ENCODE results near the gene CDC14A.

CDC14A gene

GRCh38 chr1:100510451-100510850 lies 158.1 kb downstream of the CDC14A start:
- Mint-ChIP-seq H3K27me3 (no peaks in the 10 kb centered on the region), H3K4me3 (no peak overlapping the region), H3K4me1 (ENCODE audit: low read depth) (peaks cover 12% of the 10 kb centered on the region), H3K9me3 (no peaks in the 10 kb centered on the region), H3K27ac (no peak overlapping the region), H3K36me3 (ENCODE audit: low read depth) (peaks cover 25% of the 10 kb centered on the region)
- DNase-seq, result no peak

GRCh38 chr1:100511058-100511457 lies 158.8 kb downstream of the CDC14A start:
- Mint-ChIP-seq H3K27ac (no peak overlapping the region), H3K9me3 (no peaks in the 10 kb centered on the region), H3K4me3 (no peak overlapping the region), H3K4me1 (ENCODE audit: low read depth) (peaks cover 15% of the 10 kb centered on the region), H3K36me3 (ENCODE audit: low read depth) (peaks cover 25% of the 10 kb centered on the region), H3K27me3 (no peaks in the 10 kb centered on the region)
- DNase-seq, result no peak

- Mint-ChIP-seq H3K27me3 (no peaks in the 10 kb centered on the region), H3K4me1 (ENCODE audit: low read depth) (peaks cover 15% of the 10 kb centered on the region), H3K36me3 (ENCODE audit: low read depth) (peaks cover 24% of the 10 kb centered on the region), H3K9me3 (no peaks in the 10 kb centered on the region), H3K4me3 (no peak overlapping the region), H3K27ac (no peak overlapping the region)
- DNase-seq, result no peak
Measured at GRCh38 chr1:100511773-100512172, 159.5 kb downstream of the CDC14A start.

- DNase-seq, result no peak
Measured at GRCh38 chr1:100512803-100513352, 160.6 kb downstream of the CDC14A start.

GRCh38 chr1:100516857-100517256 lies 164.6 kb downstream of the CDC14A start:
- no peaks in the 10 kb centered on the region for H3K27me3 Mint-ChIP-seq
- no peak for DNase-seq
- H3K9me3 Mint-ChIP-seq, result no peaks in the 10 kb centered on the region
- peaks cover 32% of the 10 kb centered on the region for H3K36me3 Mint-ChIP-seq (ENCODE audit: low read depth)
- peaks cover 17% of the 10 kb centered on the region for H3K4me1 Mint-ChIP-seq (ENCODE audit: low read depth)
- H3K4me3 Mint-ChIP-seq, result no peak overlapping the region
- H3K27ac Mint-ChIP-seq, result no peak overlapping the region

More at GRCh38 chr1:100512803-100513352, 160.6 kb downstream of the CDC14A start:
- Mint-ChIP-seq H3K9me3 (no peaks in the 10 kb centered on the region), H3K4me1 (ENCODE audit: low read depth) (peaks cover 19% of the 10 kb centered on the region), H3K27ac (no peak overlapping the region), H3K4me3 (no peak overlapping the region), H3K36me3 (ENCODE audit: low read depth) (peaks cover 24% of the 10 kb centered on the region), H3K27me3 (no peaks in the 10 kb centered on the region)

GRCh38 chr1:100517515-100517914 lies 165.2 kb downstream of the CDC14A start:
- H3K9me3 Mint-ChIP-seq, result no peaks in the 10 kb centered on the region
- H3K27ac Mint-ChIP-seq, result no peak overlapping the region
- no peak overlapping the region for H3K4me3 Mint-ChIP-seq
- H3K36me3 Mint-ChIP-seq (ENCODE audit: low read depth), result peaks cover 32% of the 10 kb centered on the region
- H3K4me1 Mint-ChIP-seq (ENCODE audit: low read depth), result peaks cover 16% of the 10 kb centered on the region
- H3K27me3 Mint-ChIP-seq, result no peaks in the 10 kb centered on the region
- DNase-seq, result no peak

- H3K27me3 Mint-ChIP-seq, result no peaks in the 10 kb centered on the region
- H3K4me3 Mint-ChIP-seq, result no peak overlapping the region
- H3K9me3 Mint-ChIP-seq, result no peaks in the 10 kb centered on the region
- H3K4me1 Mint-ChIP-seq (ENCODE audit: low read depth), result peaks cover 14% of the 10 kb centered on the region
- DNase-seq, result no peak
- peak overlapping the region; percentile 15 for H3K27ac Mint-ChIP-seq
- peaks cover 32% of the 10 kb centered on the region for H3K36me3 Mint-ChIP-seq (ENCODE audit: low read depth)
Measured at GRCh38 chr1:100518023-100518422, 165.7 kb downstream of the CDC14A start.

- DNase-seq, result no peak
- Mint-ChIP-seq H3K4me3 (no peak overlapping the region), H3K36me3 (ENCODE audit: low read depth) (peaks cover 10% of the 10 kb centered on the region), H3K27me3 (no peaks in the 10 kb centered on the region), H3K4me1 (ENCODE audit: low read depth) (peaks cover 2% of the 10 kb centered on the region), H3K27ac (no peak overlapping the region), H3K9me3 (no peaks in the 10 kb centered on the region)
Measured at GRCh38 chr1:100523038-100523652, 170.8 kb downstream of the CDC14A start.

GRCh38 chr1:100524355-100524754 lies 172.0 kb downstream of the CDC14A start:
- Mint-ChIP-seq H3K27ac (no peak overlapping the region), H3K4me3 (no peak overlapping the region), H3K27me3 (no peaks in the 10 kb centered on the region), H3K4me1 (ENCODE audit: low read depth) (peaks cover 2% of the 10 kb centered on the region), H3K36me3 (ENCODE audit: low read depth) (peaks cover 3% of the 10 kb centered on the region), H3K9me3 (no peaks in the 10 kb centered on the region)
- DNase-seq, result no peak

- no peak overlapping the region for H3K27ac Mint-ChIP-seq
Measured at GRCh38 chr1:100526894-100527293, 174.6 kb downstream of the CDC14A start.

GRCh38 chr1:100528871-100529270 lies 176.6 kb downstream of the CDC14A start:
- no peak overlapping the region for H3K4me3 Mint-ChIP-seq
- no peak overlapping the region for H3K27ac Mint-ChIP-seq
- no peaks in the 10 kb centered on the region for H3K27me3 Mint-ChIP-seq
- DNase-seq, result no peak
- H3K9me3 Mint-ChIP-seq, result no peaks in the 10 kb centered on the region
- H3K36me3 Mint-ChIP-seq (ENCODE audit: low read depth), result no peaks in the 10 kb centered on the region
- peaks cover 32% of the 10 kb centered on the region for H3K4me1 Mint-ChIP-seq (ENCODE audit: low read depth)

More at GRCh38 chr1:100526894-100527293, 174.6 kb downstream of the CDC14A start:
- no peaks in the 10 kb centered on the region for H3K36me3 Mint-ChIP-seq (ENCODE audit: low read depth)
- H3K9me3 Mint-ChIP-seq, result no peaks in the 10 kb centered on the region
- no peaks in the 10 kb centered on the region for H3K27me3 Mint-ChIP-seq
- DNase-seq, result no peak
- H3K4me3 Mint-ChIP-seq, result no peak overlapping the region
- peaks cover 21% of the 10 kb centered on the region for H3K4me1 Mint-ChIP-seq (ENCODE audit: low read depth)

GRCh38 chr1:100530141-100530540 lies 177.8 kb downstream of the CDC14A start:
- Mint-ChIP-seq H3K9me3 (no peaks in the 10 kb centered on the region), H3K36me3 (ENCODE audit: low read depth) (no peaks in the 10 kb centered on the region), H3K4me1 (ENCODE audit: low read depth) (peaks cover 32% of the 10 kb centered on the region), H3K27ac (no peak overlapping the region), H3K4me3 (no peak overlapping the region), H3K27me3 (no peaks in the 10 kb centered on the region)
- DNase-seq, result no peak

GRCh38 chr1:100530880-100531487 lies 178.7 kb downstream of the CDC14A start:
- Mint-ChIP-seq H3K4me1 (ENCODE audit: low read depth) (peaks cover 37% of the 10 kb centered on the region), H3K36me3 (ENCODE audit: low read depth) (no peaks in the 10 kb centered on the region), H3K27me3 (peaks cover under 1% of the 10 kb centered on the region), H3K9me3 (no peaks in the 10 kb centered on the region), H3K4me3 (no peak overlapping the region), H3K27ac (peak overlapping the region; percentile 52)
- no peak for DNase-seq

GRCh38 chr1:100532645-100533044 lies 180.3 kb downstream of the CDC14A start:
- DNase-seq, result no peak
- H3K4me1 Mint-ChIP-seq (ENCODE audit: low read depth), result peaks cover 42% of the 10 kb centered on the region
- no peak overlapping the region for H3K4me3 Mint-ChIP-seq
- no peaks in the 10 kb centered on the region for H3K9me3 Mint-ChIP-seq
- H3K27me3 Mint-ChIP-seq, result peaks cover 17% of the 10 kb centered on the region
- no peaks in the 10 kb centered on the region for H3K36me3 Mint-ChIP-seq (ENCODE audit: low read depth)
- H3K27ac Mint-ChIP-seq, result no peak overlapping the region

- Mint-ChIP-seq H3K4me1 (ENCODE audit: low read depth) (peaks cover 46% of the 10 kb centered on the region), H3K27ac (no peak overlapping the region), H3K36me3 (ENCODE audit: low read depth) (no peaks in the 10 kb centered on the region), H3K4me3 (no peak overlapping the region), H3K9me3 (no peaks in the 10 kb centered on the region), H3K27me3 (peaks cover 35% of the 10 kb centered on the region)
- DNase-seq, result no peak
Measured at GRCh38 chr1:100535264-100535663, 183.0 kb downstream of the CDC14A start.

Data from activated T-cell treated with anti-CD3 and anti-CD28 coated beads, Interleukin-2, amount 50 U/mL, for 24 hours (primary cell).